PC-9 (cell line): ENCODE data around the gene ZMYM4.

ENCODE experiments used
- EZH2 ChIP-seq: fragments of 200-600 bp; sonication (generic); IDR thresholded peaks from 2 replicates; pipeline ENCODE4 v1.8.0; 2017; ENCODE audit warnings: antibody characterized with exemption, low read depth
- TF ChIP-seq, protein P1 (sequence below): fragments of 200-600 bp; sonication (generic); conservative IDR thresholded peaks from 2 replicates; pipeline ENCODE4 v1.6.1; 2017; ENCODE audit warnings: mixed run types, antibody characterized with exemption, mild to moderate bottlenecking, moderate library complexity

DNA sequence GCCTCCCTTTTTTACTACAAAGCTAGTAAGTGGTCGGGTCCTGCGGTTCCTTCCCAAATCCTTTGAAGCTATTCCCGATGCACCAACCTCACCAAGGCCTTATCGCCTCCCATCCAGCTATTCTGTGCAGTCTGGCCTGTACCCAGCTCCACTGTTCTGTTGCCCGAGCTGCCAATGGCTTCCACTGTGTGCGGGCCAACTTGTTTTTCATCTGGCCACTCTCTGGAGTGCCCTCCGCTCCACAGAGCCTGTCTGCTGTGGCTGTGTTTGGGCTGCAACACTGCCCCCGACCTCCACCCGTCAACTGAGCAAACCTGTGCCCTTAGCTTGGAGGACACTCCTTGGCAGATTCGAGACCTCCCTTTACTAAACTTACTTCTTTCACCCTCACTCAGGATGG, 163.7 kb downstream of the ZMYM4 start:
- TF ChIP-seq, protein P1, sequence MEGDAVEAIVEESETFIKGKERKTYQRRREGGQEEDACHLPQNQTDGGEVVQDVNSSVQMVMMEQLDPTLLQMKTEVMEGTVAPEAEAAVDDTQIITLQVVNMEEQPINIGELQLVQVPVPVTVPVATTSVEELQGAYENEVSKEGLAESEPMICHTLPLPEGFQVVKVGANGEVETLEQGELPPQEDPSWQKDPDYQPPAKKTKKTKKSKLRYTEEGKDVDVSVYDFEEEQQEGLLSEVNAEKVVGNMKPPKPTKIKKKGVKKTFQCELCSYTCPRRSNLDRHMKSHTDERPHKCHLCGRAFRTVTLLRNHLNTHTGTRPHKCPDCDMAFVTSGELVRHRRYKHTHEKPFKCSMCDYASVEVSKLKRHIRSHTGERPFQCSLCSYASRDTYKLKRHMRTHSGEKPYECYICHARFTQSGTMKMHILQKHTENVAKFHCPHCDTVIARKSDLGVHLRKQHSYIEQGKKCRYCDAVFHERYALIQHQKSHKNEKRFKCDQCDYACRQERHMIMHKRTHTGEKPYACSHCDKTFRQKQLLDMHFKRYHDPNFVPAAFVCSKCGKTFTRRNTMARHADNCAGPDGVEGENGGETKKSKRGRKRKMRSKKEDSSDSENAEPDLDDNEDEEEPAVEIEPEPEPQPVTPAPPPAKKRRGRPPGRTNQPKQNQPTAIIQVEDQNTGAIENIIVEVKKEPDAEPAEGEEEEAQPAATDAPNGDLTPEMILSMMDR, result no peak
- no peak for TF ChIP-seq EZH2
